ENCODE measurements around the gene MTCL1.

GRCh38 chr18:8844721-8845148 is 139.4 kb downstream of the MTCL1 start:
- TF ChIP-seq CTCF (IDR thresholded peaks at IDR 0.05) = no peak
- no peak for TF ChIP-seq POLR2A (IDR thresholded peaks at IDR 0.05)

Measured in adrenal gland (tissue), 5 donors.